Fibroblast of the aortic adventitia (primary cell): ENCODE results near the gene SNX27. TPM values are rescaled to one million over a fixed set of nuclear protein-coding genes. Genes with fewer than 3 reads are reported as not detected.
"Not testable (repeated sequence)": the region's sequence is repeated elsewhere in the genome, so short reads cannot be mapped to it uniquely, and the experiment has no call there.

Experiments
- DNase-seq: peaks from one replicate; pipeline ENCODE4 v3.0.0-alpha.2; 2010; ENCODE audit warnings: low read depth
- H3K4me3 ChIP-seq: 2 replicates; pipeline ENCODE4 v1.5.1; 2011; ENCODE audit warnings: low read depth, mild to moderate bottlenecking, control low read depth, low read length, moderate library complexity
- CTCF ChIP-seq: IDR thresholded peaks from 2 replicates; pipeline ENCODE4 v1.5.1; 2011; ENCODE audit warnings: mild to moderate bottlenecking, low read length, control low read depth, inconsistent platforms; ENCODE audit not compliant: insufficient read depth
- total RNA-seq: library from RNA; depleted of rRNA; stranded (reverse); fragments of >200 nt; gene quantifications from 2 replicates; pipeline ENCODE4 v1.2.3, GENCODE V29; 2012; ENCODE audit warnings: low replicate concordance

SNX27 gene
- total RNA-seq, 1 donor: 28.6 TPM

- TF ChIP-seq CTCF: no peak
- no peak overlapping the region for H3K4me3 ChIP-seq
- DNase-seq: no peak
These were observed 26.4 kb downstream of the SNX27 start for GRCh38 chr1:151638074-151638775.

GRCh38 chr1:151638812-151639211, 27.0 kb downstream of the SNX27 start:
- TF ChIP-seq CTCF: no peak
- H3K4me3 ChIP-seq: no peak overlapping the region
- no peak for DNase-seq

- TF ChIP-seq CTCF: no peak
- H3K4me3 ChIP-seq: no peak overlapping the region
- DNase-seq: peak; percentile 46
These were observed 27.6 kb downstream of the SNX27 start for GRCh38 chr1:151639466-151639865.

GRCh38 chr1:151641229-151641628, 29.4 kb downstream of the SNX27 start:
- no peak for TF ChIP-seq CTCF
- DNase-seq: no peak
- no peak overlapping the region for H3K4me3 ChIP-seq

GRCh38 chr1:151643085-151643484, 31.2 kb downstream of the SNX27 start:
- DNase-seq, H3K4me3 ChIP-seq: not testable (repeated sequence)

GRCh38 chr1:151644001-151644400, 32.2 kb downstream of the SNX27 start:
- no peak overlapping the region for H3K4me3 ChIP-seq
- DNase-seq: peak; percentile 7
- TF ChIP-seq CTCF: no peak

- H3K4me3 ChIP-seq: no peak overlapping the region
- TF ChIP-seq CTCF: no peak
- peak; percentile 32 for DNase-seq
These were observed 41.5 kb downstream of the SNX27 start for GRCh38 chr1:151653397-151653796.
